GM12891 (cell line): ENCODE measurements around the gene DDN.

Source experiments
- PAX5 ChIP-seq: IDR thresholded peaks from 2 replicates; pipeline ENCODE4 v1.6.1; 2011; ENCODE audit warnings: low read length, moderate library complexity, mild to moderate bottlenecking; ENCODE audit not compliant: insufficient read depth, severe bottlenecking
- POLR2A ChIP-seq: IDR thresholded peaks from 2 replicates; pipeline ENCODE4 v1.6.1; 2011; ENCODE audit warnings: low read depth, low read length, control low read depth
- POLR2AphosphoS5 ChIP-seq: IDR thresholded peaks from 2 replicates; pipeline ENCODE4 v1.6.1; 2011; ENCODE audit warnings: low read depth, low read length, control low read depth
- SPI1 ChIP-seq: IDR thresholded peaks from 2 replicates; pipeline ENCODE4 v1.6.1; 2011; ENCODE audit warnings: low read depth, low read length, control low read depth
- TAF1 ChIP-seq: IDR thresholded peaks from 2 replicates; pipeline ENCODE4 v1.6.1; 2011; ENCODE audit warnings: low read depth, low read length, control low read depth

GRCh38 chr12:48978741-48979601 is 20.2 kb downstream of the DDN start:
- no peak for TF ChIP-seq POLR2A
- TF ChIP-seq POLR2AphosphoS5: no peak
- no peak for TF ChIP-seq TAF1
- TF ChIP-seq SPI1: no peak
- TF ChIP-seq PAX5: no peak
